DMS 273 (cell line): Measurements from ENCODE around the gene SLC24A3.

Experiments
- DNase-seq: peaks from one replicate; lab custom pipeline; 2025; ENCODE audit not compliant: unreplicated experiment; lab: John Stamatoyannopoulos, UW

Gene SLC24A3

DNA sequence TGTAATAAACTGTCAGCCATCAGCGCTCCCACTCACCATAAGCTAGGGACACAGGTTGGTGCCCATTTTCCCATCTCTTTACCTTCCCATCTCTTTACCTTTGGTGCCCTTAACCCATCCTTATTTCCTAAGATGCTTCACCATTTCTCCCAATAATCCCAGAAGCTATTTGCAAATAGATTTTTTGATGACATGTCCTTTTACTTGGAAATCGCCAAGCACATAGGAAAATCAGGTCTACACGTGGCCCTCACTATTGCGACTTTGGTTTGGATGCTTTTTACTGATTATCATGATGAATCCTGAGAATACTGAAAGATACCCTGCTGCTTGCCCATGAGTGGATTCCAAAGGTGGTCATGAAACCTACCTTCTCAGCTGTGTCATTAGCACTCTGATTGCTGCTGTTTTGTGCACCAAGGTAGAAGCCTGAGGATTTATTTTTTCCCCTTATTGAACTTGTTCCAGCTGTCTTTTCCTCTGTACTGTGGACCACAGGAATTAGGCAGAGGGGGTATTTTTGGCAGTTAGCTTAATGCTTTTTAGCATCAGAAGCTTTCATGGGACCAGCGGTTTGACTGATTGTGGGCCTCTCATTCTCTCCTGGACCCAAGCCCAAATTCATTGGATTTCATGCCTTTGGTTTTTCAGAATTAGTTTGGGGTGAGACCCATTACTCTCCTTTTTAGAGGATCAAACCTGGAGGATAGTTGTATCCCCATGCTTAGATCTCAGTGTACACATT is 316.0 kb downstream of the SLC24A3 start:
- no peak for DNase-seq

DNA sequence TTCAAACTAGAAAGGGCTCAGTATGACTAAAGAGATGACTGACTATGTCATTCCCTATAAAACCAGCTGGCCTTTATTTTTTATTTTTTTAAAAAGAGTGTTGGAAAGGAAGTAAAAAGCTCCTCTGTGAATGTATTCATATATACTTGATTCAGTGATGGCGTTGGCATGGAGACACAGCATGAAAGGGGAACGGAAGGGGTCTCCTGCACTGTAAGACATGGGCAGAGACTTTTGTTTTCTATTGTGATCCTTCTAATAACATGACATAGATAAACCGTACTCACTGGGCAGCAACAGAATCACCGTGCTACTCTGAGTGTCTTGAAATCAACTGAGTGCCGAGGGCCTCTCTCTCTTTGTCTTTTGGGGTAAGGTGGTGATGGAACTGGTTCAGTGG is 317.6 kb downstream of the SLC24A3 start:
- DNase-seq, result no peak

DNA sequence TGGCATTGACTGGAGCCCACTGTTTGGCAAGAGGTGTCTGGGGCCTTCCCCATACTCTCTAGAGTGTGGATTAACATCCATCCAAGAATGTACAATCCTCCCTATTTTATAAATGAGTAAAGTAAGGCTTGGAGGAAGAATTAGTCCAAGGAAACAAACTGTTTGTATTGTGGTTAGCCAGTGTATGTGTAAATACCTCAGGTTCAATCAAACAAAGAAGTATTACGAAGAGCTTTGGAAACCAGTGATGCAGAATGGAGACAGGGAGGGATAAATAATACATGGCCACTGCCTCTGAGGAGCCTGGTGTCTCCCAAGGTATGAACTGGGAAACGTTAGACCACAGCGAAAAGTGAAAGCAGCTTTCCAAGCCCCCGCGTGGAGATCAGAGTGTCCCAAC is 319.0 kb downstream of the SLC24A3 start:
- DNase-seq, result no peak

- no peak for DNase-seq
These were observed 326.1 kb downstream of the SLC24A3 start for GRCh38 chr20:19538556-19538955.

DNA sequence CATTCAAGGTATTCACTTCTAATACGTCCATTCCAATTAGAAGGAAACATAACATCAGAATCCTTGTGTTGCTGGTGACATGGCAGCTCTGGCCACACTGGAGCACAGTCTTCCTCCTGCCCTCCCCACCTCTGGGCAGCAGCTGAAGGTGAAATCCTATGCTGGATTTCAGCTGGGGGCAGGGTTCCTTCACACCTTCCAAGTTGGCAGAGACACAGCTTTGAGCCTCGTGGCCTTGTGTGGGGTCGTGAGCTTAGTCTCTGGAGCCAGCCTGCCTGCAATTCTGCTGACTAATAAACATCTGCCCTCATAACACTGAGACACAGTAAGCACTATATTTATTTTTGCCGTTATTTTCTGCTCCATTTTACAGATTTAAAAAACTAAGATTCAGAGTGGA is 326.7 kb downstream of the SLC24A3 start:
- no peak for DNase-seq

GRCh38 chr20:19540392-19540791 is 327.9 kb downstream of the SLC24A3 start:
- DNase-seq, result no peak

DNA sequence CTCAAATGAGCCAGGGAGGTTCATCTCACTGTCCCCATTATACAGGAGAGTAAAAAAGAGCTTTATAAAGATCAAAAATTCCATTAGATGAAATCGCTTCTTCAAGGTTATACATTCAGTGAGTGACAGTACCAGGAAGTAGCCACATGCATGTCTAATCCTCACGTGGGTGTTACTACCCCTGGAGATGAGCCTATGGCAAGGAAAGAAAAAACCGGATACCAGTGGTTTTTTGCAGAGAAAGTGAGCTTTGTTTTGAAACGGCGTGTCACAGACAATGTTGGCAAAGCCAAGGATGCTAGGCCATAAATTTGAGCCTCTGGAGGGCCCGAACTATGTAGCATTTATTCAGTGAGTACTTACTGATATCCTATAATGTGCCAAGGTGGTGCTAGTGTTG is 330.7 kb downstream of the SLC24A3 start:
- no peak for DNase-seq

DNA sequence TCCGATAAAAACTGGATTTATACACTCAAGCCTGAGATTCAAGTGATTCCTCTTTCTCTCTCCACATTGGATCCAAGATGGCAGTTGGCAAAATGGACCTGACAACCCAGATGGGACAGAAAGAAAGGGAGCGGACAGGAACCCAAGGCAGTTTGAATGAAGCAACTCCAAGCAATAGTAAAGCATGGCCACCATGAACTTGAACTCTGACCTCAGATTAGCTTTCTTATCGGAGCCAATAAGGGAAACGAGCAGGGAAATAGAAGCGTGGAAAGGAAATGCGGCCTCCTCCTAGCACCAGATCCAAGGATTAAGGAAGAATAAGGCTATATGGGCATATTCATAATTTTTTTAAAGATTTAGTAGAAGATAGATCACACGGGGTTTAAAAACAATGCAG is 332.2 kb downstream of the SLC24A3 start:
- no peak for DNase-seq

DNA sequence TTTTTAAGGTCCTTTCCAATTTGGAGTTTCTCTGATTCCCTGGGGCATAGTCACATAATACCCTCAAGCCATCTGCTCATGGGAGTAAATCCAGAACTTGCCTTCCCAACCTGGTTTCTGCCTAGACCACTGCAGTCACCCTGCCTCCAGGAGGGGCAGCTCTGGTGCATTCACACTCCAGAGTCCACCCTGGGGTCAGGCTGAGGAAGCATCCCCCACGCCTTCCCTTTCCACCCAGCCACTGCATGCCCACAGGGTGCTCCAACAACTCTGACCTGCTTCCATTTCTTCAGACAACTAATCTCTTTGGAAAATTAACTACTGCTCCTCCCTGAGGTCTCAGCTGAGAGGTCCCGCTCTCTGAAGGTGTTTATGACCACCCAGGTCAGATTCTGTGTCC is 334.2 kb downstream of the SLC24A3 start:
- DNase-seq, result no peak

DNA sequence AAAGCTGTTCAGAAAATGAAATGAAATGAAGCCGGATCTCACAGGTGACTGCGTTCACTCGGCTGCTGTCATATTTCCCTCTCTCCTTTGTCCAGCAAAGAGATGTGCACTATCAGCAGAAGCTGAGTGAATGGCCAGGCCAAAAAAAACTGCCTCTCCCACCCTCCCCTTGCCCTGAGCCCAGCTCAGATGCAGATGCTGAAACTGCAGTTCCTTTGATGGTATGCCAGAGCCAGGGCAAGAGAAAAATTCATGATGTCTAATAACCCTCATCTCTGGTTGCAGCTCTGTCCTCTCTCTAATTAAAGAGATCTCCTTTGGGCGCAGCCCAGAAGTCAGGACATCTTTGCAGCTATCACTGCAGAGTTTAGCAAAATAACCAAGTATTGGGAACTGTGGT is 335.1 kb downstream of the SLC24A3 start:
- DNase-seq, result no peak

DNA sequence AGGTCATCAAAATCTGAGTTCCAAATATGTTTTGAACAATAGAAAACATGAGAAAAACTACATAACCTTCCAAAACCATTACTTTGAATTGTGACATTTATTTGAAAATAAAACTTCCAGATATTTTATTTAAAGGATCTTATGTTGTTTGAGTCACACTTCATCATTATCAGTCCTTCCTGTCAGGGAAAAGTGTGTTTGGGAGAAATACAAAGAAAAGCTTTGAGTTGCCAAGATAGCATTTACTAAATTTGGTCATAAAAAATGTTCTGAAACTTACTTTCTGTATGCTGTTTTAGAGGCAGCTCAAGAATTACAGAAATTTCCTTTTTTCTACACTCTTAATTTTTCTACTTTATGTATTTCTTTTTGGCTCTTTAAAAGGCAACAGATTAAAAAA is 337.5 kb downstream of the SLC24A3 start:
- no peak for DNase-seq

GRCh38 chr20:19552221-19553180 is 340.1 kb downstream of the SLC24A3 start:
- no peak for DNase-seq

DNA sequence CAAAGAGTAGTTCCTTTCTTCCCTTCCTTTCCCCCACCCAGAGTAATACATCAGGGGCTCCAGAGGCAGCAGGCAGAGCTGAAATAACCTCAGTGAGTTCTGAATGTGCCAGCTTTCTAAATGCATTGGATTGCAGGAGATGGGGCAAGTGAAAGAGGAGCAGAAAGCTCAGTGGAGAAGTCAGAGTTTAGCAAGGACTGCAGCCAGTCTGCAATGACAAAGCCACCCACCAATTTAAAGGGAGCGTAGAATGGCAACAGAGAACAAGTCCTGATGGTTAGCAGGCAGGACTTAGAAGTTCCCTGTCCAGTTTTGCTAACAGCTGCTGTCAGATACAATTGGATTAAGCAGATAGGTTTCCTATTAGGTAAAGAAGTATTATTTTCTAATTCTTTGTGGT is 342.2 kb downstream of the SLC24A3 start:
- no peak for DNase-seq

DNA sequence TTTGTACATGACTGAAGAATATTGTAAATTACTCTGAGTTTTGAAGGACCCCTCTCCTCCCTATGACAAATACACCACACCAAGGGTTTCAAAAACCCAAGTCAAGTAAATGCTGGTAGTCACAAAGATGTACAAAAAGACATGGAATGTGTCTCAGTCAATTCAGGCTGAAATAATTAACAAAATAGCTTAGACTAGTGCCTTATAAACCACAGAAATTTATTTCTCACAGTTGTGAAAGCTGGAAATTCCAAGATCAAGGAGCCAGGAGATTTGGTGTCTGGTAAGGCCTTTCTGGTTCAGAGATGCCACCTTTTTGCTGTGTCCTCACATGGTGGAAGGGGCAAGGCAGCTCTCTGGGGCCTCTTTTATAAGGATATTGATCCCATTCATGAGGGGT is 343.3 kb downstream of the SLC24A3 start:
- no peak for DNase-seq

GRCh38 chr20:19557291-19557690 is 344.8 kb downstream of the SLC24A3 start:
- no peak for DNase-seq

GRCh38 chr20:19560881-19561480 is 348.5 kb downstream of the SLC24A3 start:
- DNase-seq, result peak; percentile 84

- peak; percentile 73 for DNase-seq
These were observed 350.0 kb downstream of the SLC24A3 start for GRCh38 chr20:19562426-19562825.

- no peak for DNase-seq
These were observed 351.8 kb downstream of the SLC24A3 start for GRCh38 chr20:19564261-19564660.

DNA sequence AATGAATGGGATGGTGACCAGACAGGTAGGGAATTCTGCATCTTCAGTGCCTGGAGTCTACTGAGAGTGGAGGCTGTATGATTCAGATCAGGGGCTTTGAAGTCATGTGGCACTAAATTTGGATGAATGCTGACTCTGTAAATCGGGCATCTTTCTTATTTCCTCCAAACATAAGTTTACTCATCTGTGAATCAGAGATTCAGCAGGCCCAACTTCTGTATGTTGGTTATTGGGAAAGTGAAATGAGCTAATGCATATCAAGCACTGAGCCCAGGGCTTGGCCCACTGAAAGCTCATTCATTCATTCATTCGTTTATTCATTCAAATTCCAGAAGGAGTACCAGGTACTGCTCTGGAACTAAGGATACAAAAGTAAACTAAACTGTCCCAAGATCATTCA is 353.3 kb downstream of the SLC24A3 start:
- no peak for DNase-seq

DNA sequence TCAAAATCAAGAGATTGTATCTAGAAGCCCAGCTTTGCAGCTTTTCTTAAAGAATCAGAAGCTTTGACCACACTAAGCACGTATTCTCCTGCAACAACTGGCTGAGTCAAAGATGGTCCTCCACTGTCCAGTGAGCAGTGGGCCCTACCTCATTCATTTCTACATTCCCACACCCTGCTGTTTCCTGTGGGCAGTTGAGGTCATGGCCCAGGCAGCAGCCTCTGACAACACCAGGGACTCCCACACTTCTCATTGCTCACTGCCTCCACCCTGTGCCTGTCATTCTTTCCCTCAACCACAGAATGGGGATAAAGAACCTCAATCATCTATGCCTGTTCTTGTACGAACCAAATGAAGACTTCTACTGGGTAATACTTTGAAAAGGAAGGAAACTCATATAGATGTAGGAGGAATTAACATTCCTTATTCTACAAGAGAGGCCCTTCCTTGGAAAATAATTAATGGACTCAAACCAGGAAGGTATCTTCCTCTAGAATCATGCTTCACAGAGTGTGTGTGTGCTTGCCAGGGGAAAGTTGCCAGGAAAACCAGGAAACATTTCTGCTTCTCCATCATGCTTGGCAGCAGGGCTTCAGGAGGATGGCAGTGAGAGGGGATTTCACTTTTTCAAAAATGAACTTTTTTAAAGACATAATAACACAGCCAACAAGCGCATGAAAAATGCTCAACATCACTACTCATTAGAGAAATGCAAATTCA is 353.9 kb downstream of the SLC24A3 start:
- DNase-seq, result no peak

GRCh38 chr20:19568128-19568527 is 355.7 kb downstream of the SLC24A3 start:
- DNase-seq, result no peak
